T-cell (primary cell): Measurements from ENCODE around the gene ZFYVE26. TPM values are rescaled to one million over a fixed set of nuclear protein-coding genes. Genes with fewer than 3 reads are reported as not detected.

Experiments used
- ATAC-seq, 4 experiments: fragments of 200-7000 bp in 3 of 4; fragments of 150-1000 bp in 1 of 4; cut with Tn5 transposase; replicated peaks in 1 of 4; 1 replicate in 3 of 4; 2 replicates in 1 of 4; pipeline ENCODE4 v1.10.0; 2021; ENCODE audit warnings: moderate library complexity in 3 of 4, mild to moderate bottlenecking in 2 of 4, moderate number of reproducible peaks in 1 of 4
- CTCF ChIA-PET, 2 donors: fragments of 300-600 bp; sonication (Branson Sonifier 250); formaldehyde crosslinking; loops; one replicate each; lab custom pipeline; 2022; ENCODE audit warnings: antibody characterized with exemption in 2 of 2; lab: Charles Lee
- POLR2A ChIA-PET, 2 donors: fragments of 300-600 bp; sonication (Branson Sonifier 250); formaldehyde crosslinking; loops; one replicate each; lab custom pipeline; 2022; ENCODE audit warnings: antibody characterized with exemption in 2 of 2; lab: Charles Lee
- DNase-seq, 35 experiments: peaks; one replicate each; pipeline versions ENCODE4 v3.0.0 to v3.0.0-alpha.2; 2013 to 2023
- H3K27ac ChIP-seq: one replicate; pipeline ENCODE4 v1.5.1; 2013; ENCODE audit warnings: low read length
- H3K27me3 ChIP-seq, 2 experiments: replicated peaks in 1 of 2; 1 replicate in 1 of 2; 2 replicates in 1 of 2; pipeline versions ENCODE4 v1.6.1 to v1.7.0; 2013; ENCODE audit warnings: low read length in 1 of 2, mixed read lengths in 1 of 2; ENCODE audit not compliant: control insufficient read depth in 2 of 2, insufficient read depth in 2 of 2; ENCODE audit errors: extremely low read depth in 1 of 2
- H3K36me3 ChIP-seq, 2 donors: 1 replicate in 1 of 2; 2 replicates in 1 of 2; pipeline versions ENCODE4 v1.6.1 to v1.7.0; 2013; ENCODE audit warnings: low read length in 1 of 2; ENCODE audit not compliant: control insufficient read depth in 2 of 2, insufficient read depth in 1 of 2; ENCODE audit errors: extremely low read depth in 1 of 2
- H3K4me1 ChIP-seq, 2 experiments: 1 replicate in 1 of 2; 2 replicates in 1 of 2; pipeline versions ENCODE4 v1.6.1 to v1.7.0; 2013; ENCODE audit warnings: low read length in 2 of 2, mixed read lengths in 1 of 2; ENCODE audit not compliant: insufficient read depth in 2 of 2, control insufficient read depth in 1 of 2; ENCODE audit errors: extremely low read depth in 1 of 2
- H3K4me3 ChIP-seq, 2 donors: 1 replicate in 1 of 2; 2 replicates in 1 of 2; pipeline versions ENCODE4 v1.5.1 to v1.7.0; 2013; ENCODE audit warnings: mild to moderate bottlenecking in 2 of 2, low read length in 1 of 2, moderate library complexity in 1 of 2; ENCODE audit not compliant: control insufficient read depth in 1 of 2; ENCODE audit errors: extremely low read depth in 1 of 2
- H3K9me3 ChIP-seq: 2 replicates; pipeline ENCODE4 v1.7.0; 2013
- H3K27ac Mint-ChIP-seq, 2 donors: one replicate each; pipeline ENCODE4 v1.8.0; 2020 to 2021; ENCODE audit warnings: mild to moderate bottlenecking in 2 of 2, mixed read lengths in 2 of 2
- H3K27me3 Mint-ChIP-seq, 2 donors: one replicate each; pipeline ENCODE4 v1.8.0; 2021 to 2022; ENCODE audit warnings: mixed read lengths in 2 of 2
- H3K36me3 Mint-ChIP-seq: one replicate; pipeline ENCODE4 v1.8.0; 2021; ENCODE audit warnings: mixed read lengths
- H3K4me1 Mint-ChIP-seq, 3 donors: one replicate each; pipeline ENCODE4 v1.8.0; 2020 to 2022; ENCODE audit warnings: mixed read lengths in 3 of 3, mild to moderate bottlenecking in 1 of 3
- H3K4me3 Mint-ChIP-seq, 3 donors: one replicate each; pipeline ENCODE4 v1.8.0; 2020 to 2022; ENCODE audit warnings: mild to moderate bottlenecking in 3 of 3, mixed read lengths in 3 of 3, moderate library complexity in 3 of 3
- H3K9me3 Mint-ChIP-seq, 3 donors: one replicate each; pipeline ENCODE4 v1.8.0; 2020 to 2022; ENCODE audit warnings: mixed read lengths in 3 of 3
- WGBS: methylation state at CpG from one replicate; pipeline ENCODE4 v1.1.5; 2013; ENCODE audit warnings: missing lambda C conversion rate; ENCODE audit not compliant: insufficient coverage; 5-methylcytosine and 5-hydroxymethylcytosine counted together
- total RNA-seq, 35 experiments: library from RNA in 6 of 35; stranded (reverse) in 6 of 35; fragments of 120-200 nt in 1 of 35; gene quantifications; one replicate each; pipeline versions ENCODE4 v1.2.1 to v1.2.4 and lab custom pipeline; 2013 to 2026

The ZFYVE26 gene
- total RNA-seq, 5 donors from 2014 or later (not counting 1 experiment from before 2014, with no cell fraction given), result 26.0 to 37.6 (median 32.5) TPM

DNA sequence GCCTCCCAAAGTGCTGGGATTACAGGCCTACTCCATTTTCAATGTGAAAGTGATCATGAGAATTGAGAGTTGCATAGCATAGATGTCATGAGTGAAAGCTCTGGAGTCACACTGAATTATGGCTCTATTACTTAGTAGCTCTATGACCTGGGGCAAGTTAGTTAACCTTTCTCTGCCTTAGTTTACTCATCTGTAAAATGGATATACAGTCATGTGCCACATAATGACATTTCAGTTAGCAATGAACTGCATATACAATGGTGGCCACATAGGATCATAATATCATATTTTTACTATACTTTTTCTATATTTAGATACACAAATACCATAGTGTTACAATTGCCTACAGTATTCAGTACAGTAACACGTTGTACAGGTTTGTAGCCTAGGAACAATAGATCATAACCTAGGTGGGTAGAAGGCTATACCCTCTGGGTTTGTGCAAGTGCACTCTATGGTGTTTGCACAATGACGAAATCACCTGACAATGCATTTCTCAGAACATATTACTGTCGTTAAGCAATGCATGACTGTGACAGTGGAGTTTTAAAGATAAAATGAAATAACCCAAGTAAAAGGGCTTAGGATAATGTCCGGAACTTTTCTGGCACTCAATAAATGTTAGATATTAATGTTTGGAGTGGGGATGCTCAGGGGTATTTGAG, 53.1 kb downstream of the ZFYVE26 start:
- no peaks in the 10 kb centered on the region for H3K9me3 Mint-ChIP-seq
- CTCF ChIA-PET, result no interaction called here
- Histone ChIP-seq H3K27me3 (no peaks in the 10 kb centered on the region), H3K9me3 (no peaks in the 10 kb centered on the region), H3K27ac (no peak overlapping the region), H3K4me3 (no peak overlapping the region), H3K36me3 (peaks cover 5 to 79% of the 10 kb centered on the region in 2 donors), H3K4me1 (no peaks in the 10 kb centered on the region)
- POLR2A ChIA-PET, result no interaction called here
- H3K27ac Mint-ChIP-seq, result no peak overlapping the region
- H3K4me3 Mint-ChIP-seq, result no peak overlapping the region
- H3K27me3 Mint-ChIP-seq, result no peaks in the 10 kb centered on the region
- ATAC-seq, result no peak
- WGBS, result 100% methylated on average over 1 of the region's 4 CpGs
- no peak for DNase-seq
- H3K36me3 Mint-ChIP-seq, result peaks cover 69% of the 10 kb centered on the region
- no peaks in the 10 kb centered on the region for H3K4me1 Mint-ChIP-seq

DNA sequence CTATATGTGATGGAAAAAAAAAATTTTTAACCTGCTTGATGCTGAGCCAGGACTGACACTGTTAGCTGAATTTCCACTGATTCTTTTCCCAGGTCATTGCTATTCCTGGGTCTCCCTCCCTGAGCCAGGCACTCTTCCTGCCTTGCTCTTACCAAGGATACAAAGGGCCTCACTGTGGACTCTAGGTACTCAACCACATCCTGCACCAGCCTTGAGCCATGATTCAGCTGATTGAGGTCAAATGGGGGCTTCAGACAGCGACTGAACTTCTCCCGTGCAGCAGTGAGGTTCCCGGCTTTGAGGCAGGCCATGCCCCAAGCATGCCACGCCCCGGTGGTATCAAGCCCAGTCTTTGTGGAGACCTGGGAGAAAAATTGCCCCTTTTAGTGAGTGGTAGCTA, 54.3 kb downstream of the ZFYVE26 start:
- no CpG with 5 or more reads among the region's 5 CpGs for whole genome bisulfite sequencing
- H3K9me3 Mint-ChIP-seq, result no peaks in the 10 kb centered on the region

DNA sequence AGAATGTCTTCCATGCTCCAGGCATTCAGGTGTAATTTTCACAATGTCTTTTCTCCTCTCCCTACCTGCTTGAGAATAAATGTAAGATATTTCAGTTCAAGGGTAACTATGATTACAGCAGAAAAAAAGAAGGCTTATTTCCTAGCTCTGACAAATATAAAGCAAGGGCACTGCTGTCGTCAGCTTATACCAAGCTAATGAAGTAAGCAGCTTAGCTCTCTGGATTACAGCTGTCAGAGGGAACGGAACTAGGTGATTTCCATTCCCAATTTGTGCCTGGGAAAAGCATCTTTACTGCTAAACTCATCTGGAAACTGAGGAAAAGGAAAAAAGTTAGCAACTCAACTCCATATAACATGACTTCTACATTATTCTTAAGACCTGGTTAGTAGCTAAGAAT, 56.5 kb downstream of the ZFYVE26 start:
- CTCF ChIA-PET, result no interaction called here
- peaks cover 3 to 59% of the 10 kb centered on the region in 2 donors for H3K36me3 ChIP-seq
- no peaks in the 10 kb centered on the region for H3K9me3 Mint-ChIP-seq

More for the DNA sequence above, 54.3 kb downstream of the ZFYVE26 start:
- H3K27ac Mint-ChIP-seq, result no peak overlapping the region
- no peak for ATAC-seq
- no peaks in the 10 kb centered on the region for H3K27me3 Mint-ChIP-seq
- H3K27ac ChIP-seq, result no peak overlapping the region
- DNase-seq, result no peak
- no peaks in the 10 kb centered on the region for H3K4me1 Mint-ChIP-seq
- no peaks in the 10 kb centered on the region for H3K4me1 ChIP-seq
- no peaks in the 10 kb centered on the region for H3K27me3 ChIP-seq
- peaks cover 66% of the 10 kb centered on the region for H3K36me3 Mint-ChIP-seq
- no peaks in the 10 kb centered on the region for H3K9me3 ChIP-seq
- ChIA-PET POLR2A (no interaction called here), CTCF (no interaction called here)
- no peak overlapping the region for H3K4me3 Mint-ChIP-seq
- peaks cover 4 to 69% of the 10 kb centered on the region in 2 donors for H3K36me3 ChIP-seq
- no peak overlapping the region for H3K4me3 ChIP-seq

DNA sequence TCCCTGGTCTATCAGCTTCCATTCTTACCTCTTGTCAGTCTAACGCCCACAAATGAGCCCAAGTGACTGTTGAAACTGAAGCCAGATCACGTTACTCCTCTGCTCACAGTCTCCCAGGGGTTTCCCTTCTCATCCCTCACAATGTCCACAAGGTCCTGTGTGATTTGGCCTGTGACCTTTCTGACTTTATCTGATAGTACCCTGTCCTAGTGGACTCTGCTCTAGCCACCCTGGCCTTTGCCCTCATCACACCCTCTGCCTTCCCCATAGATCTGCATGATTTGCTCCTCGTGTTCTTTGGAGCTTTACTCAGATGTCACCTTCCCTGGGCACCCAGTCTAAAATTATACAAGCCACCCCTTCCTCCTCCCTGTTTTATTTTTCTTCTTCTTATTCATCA, 59.2 kb downstream of the ZFYVE26 start:
- ATAC-seq (no peak), DNase-seq (no peak)
- H3K27ac ChIP-seq, result no peak overlapping the region
- H3K36me3 Mint-ChIP-seq, result peaks cover 78% of the 10 kb centered on the region
- H3K9me3 Mint-ChIP-seq, result no peaks in the 10 kb centered on the region
- H3K4me3 ChIP-seq, result no peak overlapping the region
- H3K4me3 Mint-ChIP-seq, result no peak overlapping the region
- WGBS, result 89% methylated on average over 3 of the region's 3 CpGs
- no peaks in the 10 kb centered on the region for H3K4me1 ChIP-seq
- H3K27ac Mint-ChIP-seq, result no peak overlapping the region
- H3K4me1 Mint-ChIP-seq, result no peaks in the 10 kb centered on the region
- H3K36me3 ChIP-seq, result peaks cover 15 to 63% of the 10 kb centered on the region in 2 donors
- ChIA-PET CTCF (no interaction called here), POLR2A (interaction anchor here in 1 of 2 donors (0.7 kb wide), 1 partner anchor 1491 kb away, joined by 3 read pairs; no protein-coding TSS in a partner anchor)
- no peaks in the 10 kb centered on the region for H3K27me3 ChIP-seq
- H3K9me3 ChIP-seq, result no peaks in the 10 kb centered on the region
- H3K27me3 Mint-ChIP-seq, result no peaks in the 10 kb centered on the region

More for the DNA sequence above, 56.5 kb downstream of the ZFYVE26 start:
- H3K4me1 ChIP-seq, result no peaks in the 10 kb centered on the region
- peaks cover 70% of the 10 kb centered on the region for H3K36me3 Mint-ChIP-seq
- no peaks in the 10 kb centered on the region for H3K9me3 ChIP-seq
- H3K27me3 ChIP-seq, result no peaks in the 10 kb centered on the region
- no peak for ATAC-seq
- no peaks in the 10 kb centered on the region for H3K27me3 Mint-ChIP-seq
- no peak overlapping the region for H3K4me3 ChIP-seq
- no peak overlapping the region for H3K4me3 Mint-ChIP-seq
- POLR2A ChIA-PET, result interaction anchor here (0.5 to 0.6 kb wide), 2 partner anchors 10 to 106 kb away, joined by 3 read pairs; no protein-coding TSS in a partner anchor
- 100% methylated on average over 1 of the region's 2 CpGs for WGBS
- H3K27ac ChIP-seq, result no peak overlapping the region
- no peak for DNase-seq
- no peak overlapping the region for H3K27ac Mint-ChIP-seq
- H3K4me1 Mint-ChIP-seq, result no peaks in the 10 kb centered on the region

DNA sequence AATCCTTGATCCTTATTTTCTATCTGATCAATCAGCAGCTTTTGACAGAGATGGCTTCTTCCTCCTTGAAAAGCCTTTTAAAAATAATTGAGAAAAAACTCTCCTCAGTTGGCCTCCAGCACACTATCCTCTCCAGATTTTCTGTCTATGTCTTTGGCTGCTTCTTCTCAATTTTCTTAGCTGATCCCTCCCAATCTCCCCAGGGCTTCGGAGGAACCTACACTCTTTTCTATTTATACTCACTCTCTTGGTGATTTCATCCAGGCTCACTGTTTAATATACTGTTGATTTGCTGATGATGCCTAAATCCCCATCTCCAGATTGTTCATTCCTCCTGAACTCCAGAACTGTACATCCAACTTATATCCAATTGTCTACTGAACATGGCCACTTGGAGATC, 59.9 kb downstream of the ZFYVE26 start:
- peaks cover 85% of the 10 kb centered on the region for H3K36me3 Mint-ChIP-seq
- H3K9me3 Mint-ChIP-seq, result no peaks in the 10 kb centered on the region

DNA sequence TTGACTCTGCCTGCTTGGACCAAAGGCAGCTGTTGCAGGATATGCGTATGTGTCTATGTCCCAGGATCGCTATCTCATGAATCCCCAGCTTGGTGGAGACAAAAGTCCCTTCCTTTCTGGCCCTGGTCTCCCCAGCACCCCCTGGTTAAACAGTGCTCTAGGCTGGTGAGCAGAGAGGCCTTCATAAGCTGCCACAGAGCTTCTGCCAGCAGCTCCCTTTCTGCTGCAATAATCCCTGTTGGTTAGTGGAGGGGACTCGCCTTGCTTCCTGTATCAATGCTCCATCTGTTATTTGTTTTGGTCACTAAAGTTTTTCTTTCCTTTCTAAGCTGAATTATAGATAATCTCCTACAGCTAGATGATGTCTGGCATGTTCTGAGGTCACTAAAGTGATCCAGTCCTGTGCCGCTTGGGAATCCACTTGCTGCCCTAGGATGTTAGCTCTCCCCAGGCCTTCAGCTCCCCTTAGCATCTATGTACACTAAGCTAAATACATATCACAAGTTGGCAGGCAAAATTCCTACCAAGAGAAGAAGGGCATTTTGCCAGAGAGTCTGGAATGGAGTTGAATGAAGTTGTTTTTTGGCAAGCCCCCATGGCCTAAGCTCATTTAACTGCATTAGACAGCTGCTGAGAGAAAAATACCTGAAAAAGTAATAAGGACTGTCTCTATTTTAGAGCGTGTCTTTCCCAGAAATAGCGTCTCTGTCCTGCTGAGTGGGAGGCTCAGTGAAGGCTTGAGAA, 66.9 kb downstream of the ZFYVE26 start:
- H3K4me3 Mint-ChIP-seq, result no peak overlapping the region
- Histone ChIP-seq H3K9me3 (no peaks in the 10 kb centered on the region), H3K36me3 (peaks cover 25 to 65% of the 10 kb centered on the region in 2 donors), H3K27me3 (no peaks in the 10 kb centered on the region), H3K27ac (no peak overlapping the region), H3K4me3 (no peak overlapping the region), H3K4me1 (no peaks in the 10 kb centered on the region)
- H3K36me3 Mint-ChIP-seq, result peaks cover 87% of the 10 kb centered on the region
- no peak overlapping the region for H3K27ac Mint-ChIP-seq
- no peak for ATAC-seq
- ChIA-PET CTCF (no interaction called here), POLR2A (no interaction called here)
- peaks cover 0 to 2% (median 0%) of the 10 kb centered on the region in 3 donors for H3K9me3 Mint-ChIP-seq
- H3K27me3 Mint-ChIP-seq, result no peaks in the 10 kb centered on the region
- no peaks in the 10 kb centered on the region for H3K4me1 Mint-ChIP-seq
- 100% methylated on average over 4 of the region's 6 CpGs for WGBS
- no peak for DNase-seq

More for the DNA sequence above, 59.9 kb downstream of the ZFYVE26 start:
- H3K27ac ChIP-seq, result no peak overlapping the region
- Mint-ChIP-seq H3K27ac (no peak overlapping the region), H3K4me3 (no peak overlapping the region), H3K4me1 (no peaks in the 10 kb centered on the region), H3K27me3 (no peaks in the 10 kb centered on the region)
- H3K9me3 ChIP-seq, result no peaks in the 10 kb centered on the region
- no peak for ATAC-seq
- H3K27me3 ChIP-seq, result no peaks in the 10 kb centered on the region
- DNase-seq, result no peak
- H3K4me3 ChIP-seq, result no peak overlapping the region
- CTCF ChIA-PET, result no interaction called here
- POLR2A ChIA-PET, result no interaction called here
- H3K36me3 ChIP-seq, result peaks cover 19 to 65% of the 10 kb centered on the region in 2 donors
- H3K4me1 ChIP-seq, result no peaks in the 10 kb centered on the region
- 100% methylated on average over 1 of the region's 1 CpG for WGBS
